ENCODE results near the gene HIPK2. TPM values are rescaled to one million over a fixed set of nuclear protein-coding genes. Genes with fewer than 3 reads are reported as not detected.

The HIPK2 gene
- total and polyA plus RNA-seq, 2 donors (not counting 3 experiments of a cell fraction or from before 2014, with no cell fraction given): 9.0 to 43.8 TPM

DNA sequence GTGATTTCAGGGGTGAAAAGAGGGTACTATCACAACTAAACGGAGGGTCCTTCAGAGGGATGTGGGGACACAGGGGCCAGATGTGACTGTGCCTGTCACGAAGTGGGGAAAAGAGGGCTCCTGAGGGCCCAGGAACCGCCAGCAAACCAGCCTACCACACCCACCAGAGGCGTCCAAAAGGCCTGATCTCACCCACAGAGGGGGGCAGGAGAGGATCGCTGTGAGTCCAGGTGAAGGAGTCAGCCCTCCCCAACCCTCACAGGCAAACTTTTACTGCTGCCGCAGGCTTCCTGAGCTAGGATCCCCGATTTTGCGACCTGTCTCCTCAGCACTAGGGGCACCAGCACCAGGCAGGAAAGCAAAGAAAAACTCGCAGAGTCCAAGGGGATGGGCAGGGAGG lies 64.7 kb downstream of the HIPK2 start:
- Histone ChIP-seq H3K36me3 (ENCODE audit: control insufficient read depth in 2 of 2, extremely low read depth in 1 of 2, insufficient read depth in 2 of 2, low read length in 2 of 2) (peaks cover 16 to 21% of the 10 kb centered on the region in 2 experiments), H4K20me1 (replicated peaks; ENCODE audit: control insufficient read depth, extremely low read depth, insufficient read depth, low read length) (no peaks in the 10 kb centered on the region), H3K4me1 (ENCODE audit: control insufficient read depth, extremely low read depth, insufficient read depth, low read length) (peaks cover 8% of the 10 kb centered on the region), H3K9me3 (replicated peaks; ENCODE audit: control insufficient read depth, insufficient read depth, low read length) (no peaks in the 10 kb centered on the region), H3K27me3 (ENCODE audit: control insufficient read depth in 2 of 2, insufficient read depth in 2 of 2, low read length in 2 of 2) (no peaks in the 10 kb centered on the region), H3K9me1 (replicated peaks; ENCODE audit: control insufficient read depth, extremely low read depth, insufficient read depth, low read length) (no peaks in the 10 kb centered on the region), H2AFZ (ENCODE audit: low read depth, low read length) (no peak overlapping the region), H3K27ac (ENCODE audit: insufficient read depth, low read depth, low read length) (no peak overlapping the region), H3K4me2 (ENCODE audit: insufficient read depth, low read length) (no peak overlapping the region), H3K4me3 (replicated peaks in 1 of 3; ENCODE audit: insufficient read depth in 1 of 3, low read depth in 1 of 3, low read length in 3 of 3) (no peak overlapping the region), H3K9ac (replicated peaks; ENCODE audit: extremely low read depth, insufficient read depth, low read length) (no peak overlapping the region), H3K79me2 (ENCODE audit: control insufficient read depth, insufficient read depth, low read length) (peaks cover 54% of the 10 kb centered on the region)
- FAIRE-seq: no peak
- intact Hi-C loops (cut with micrococcal nuclease) (no loop called here), dilution Hi-C loops (cut with MboI; ENCODE audit: extremely low pct_ligation_motif_present, low sequenced_read_pairs) (no loop called here)
- no TSS peak for BruUV-seq (replicated peaks)
- ChIA-PET CTCF (interaction anchor here (1.0 to 1.3 kb wide), 2 partner anchors 32 to 67 kb away, joined by 3 to 4 read pairs; no protein-coding TSS in a partner anchor), POLR2A (no interaction called here)
- DNase-seq (ENCODE audit: low read depth, low spot score): no peak
- TF ChIP-seq MYC (IDR thresholded peaks at IDR 0.05; ENCODE audit: low read depth, low read length): no peak

- no peaks in the 10 kb centered on the region for H3K27me3 ChIP-seq (ENCODE audit: control insufficient read depth in 2 of 2, insufficient read depth in 2 of 2, low read length in 2 of 2)
Measured at GRCh38 chr7:139711991-139712743, 65.6 kb downstream of the HIPK2 start.

More at GRCh38 chr7:139711991-139712743, 65.6 kb downstream of the HIPK2 start:
- no peaks in the 10 kb centered on the region for H3K9me1 ChIP-seq (replicated peaks; ENCODE audit: control insufficient read depth, extremely low read depth, insufficient read depth, low read length)
- ChIA-PET POLR2A (no interaction called here), CTCF (interaction anchor here (1.3 kb wide), 1 partner anchor 31 kb away, joined by 3 read pairs; no protein-coding TSS in a partner anchor)
- FAIRE-seq (no peak), DNase-seq (ENCODE audit: low read depth, low spot score) (no peak)
- no peak overlapping the region for H3K4me2 ChIP-seq (ENCODE audit: insufficient read depth, low read length)
- no peak overlapping the region for H2AFZ ChIP-seq (ENCODE audit: low read depth, low read length)
- no TSS peak for BruUV-seq (replicated peaks)
- H3K27ac ChIP-seq (ENCODE audit: insufficient read depth, low read depth, low read length): no peak overlapping the region
- H3K4me3 ChIP-seq (replicated peaks in 1 of 3; ENCODE audit: insufficient read depth in 1 of 3, low read depth in 1 of 3, low read length in 3 of 3): no peak overlapping the region
- peaks cover 56% of the 10 kb centered on the region for H3K79me2 ChIP-seq (ENCODE audit: control insufficient read depth, insufficient read depth, low read length)
- H3K9ac ChIP-seq (replicated peaks; ENCODE audit: extremely low read depth, insufficient read depth, low read length): no peak overlapping the region
- H3K4me1 ChIP-seq (ENCODE audit: control insufficient read depth, extremely low read depth, insufficient read depth, low read length): peaks cover 8% of the 10 kb centered on the region
- H3K9me3 ChIP-seq (replicated peaks; ENCODE audit: control insufficient read depth, insufficient read depth, low read length): no peaks in the 10 kb centered on the region
- no peak for TF ChIP-seq GATA2 (IDR thresholded peaks at IDR 0.05; ENCODE audit: insufficient read depth, insufficient read length, low read depth, low read length)
- TF ChIP-seq, protein P1, sequence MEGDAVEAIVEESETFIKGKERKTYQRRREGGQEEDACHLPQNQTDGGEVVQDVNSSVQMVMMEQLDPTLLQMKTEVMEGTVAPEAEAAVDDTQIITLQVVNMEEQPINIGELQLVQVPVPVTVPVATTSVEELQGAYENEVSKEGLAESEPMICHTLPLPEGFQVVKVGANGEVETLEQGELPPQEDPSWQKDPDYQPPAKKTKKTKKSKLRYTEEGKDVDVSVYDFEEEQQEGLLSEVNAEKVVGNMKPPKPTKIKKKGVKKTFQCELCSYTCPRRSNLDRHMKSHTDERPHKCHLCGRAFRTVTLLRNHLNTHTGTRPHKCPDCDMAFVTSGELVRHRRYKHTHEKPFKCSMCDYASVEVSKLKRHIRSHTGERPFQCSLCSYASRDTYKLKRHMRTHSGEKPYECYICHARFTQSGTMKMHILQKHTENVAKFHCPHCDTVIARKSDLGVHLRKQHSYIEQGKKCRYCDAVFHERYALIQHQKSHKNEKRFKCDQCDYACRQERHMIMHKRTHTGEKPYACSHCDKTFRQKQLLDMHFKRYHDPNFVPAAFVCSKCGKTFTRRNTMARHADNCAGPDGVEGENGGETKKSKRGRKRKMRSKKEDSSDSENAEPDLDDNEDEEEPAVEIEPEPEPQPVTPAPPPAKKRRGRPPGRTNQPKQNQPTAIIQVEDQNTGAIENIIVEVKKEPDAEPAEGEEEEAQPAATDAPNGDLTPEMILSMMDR (IDR thresholded peaks at IDR 0.05; ENCODE audit: extremely low read depth in 1 of 2, insufficient read depth in 1 of 2, low read depth in 1 of 2, low read length in 2 of 2): no peak
- TF ChIP-seq JUN (IDR thresholded peaks at IDR 0.05; ENCODE audit: borderline replicate concordance, insufficient read depth, insufficient read length, low read depth): no peak
- TF ChIP-seq FOS (IDR thresholded peaks at IDR 0.05; ENCODE audit: borderline replicate concordance, insufficient read depth, low read length): no peak
- TF ChIP-seq, protein P2, sequence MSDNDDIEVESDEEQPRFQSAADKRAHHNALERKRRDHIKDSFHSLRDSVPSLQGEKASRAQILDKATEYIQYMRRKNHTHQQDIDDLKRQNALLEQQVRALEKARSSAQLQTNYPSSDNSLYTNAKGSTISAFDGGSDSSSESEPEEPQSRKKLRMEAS (IDR thresholded peaks at IDR 0.05; ENCODE audit: insufficient read depth, insufficient read length): no peak
- no peak for TF ChIP-seq POLR2A (IDR thresholded peaks at IDR 0.05; ENCODE audit: low read depth, low read length)
- TF ChIP-seq POLR2AphosphoS5 (IDR thresholded peaks at IDR 0.05; ENCODE audit: insufficient read depth, low read depth, low read length): no peak
- no peak for TF ChIP-seq EZH2 (IDR thresholded peaks at IDR 0.05; ENCODE audit: borderline replicate concordance, low read depth, low read length, severe bottlenecking)
- TF ChIP-seq MYC (IDR thresholded peaks at IDR 0.05; ENCODE audit: low read depth, low read length): no peak
- intact Hi-C loops (cut with micrococcal nuclease): no loop called here
- H3K36me3 ChIP-seq (ENCODE audit: control insufficient read depth in 2 of 2, extremely low read depth in 1 of 2, insufficient read depth in 2 of 2, low read length in 2 of 2): peaks cover 16 to 21% of the 10 kb centered on the region in 2 experiments
- no peaks in the 10 kb centered on the region for H4K20me1 ChIP-seq (replicated peaks; ENCODE audit: control insufficient read depth, extremely low read depth, insufficient read depth, low read length)
- dilution Hi-C loops (cut with MboI; ENCODE audit: extremely low pct_ligation_motif_present, low sequenced_read_pairs): no loop called here

Measured in endothelial cell of umbilical vein (primary cell).